ENCODE results near the gene MSH5. TPM values are rescaled to one million over a fixed set of nuclear protein-coding genes. Genes with fewer than 3 reads are reported as not detected.

The MSH5 gene
- total and polyA plus RNA-seq, 9 of the 15 experiments (the other 6 are each of a cell fraction or from before 2014, with no cell fraction given) = 12.5 to 104 (median 46.6) TPM

DNA sequence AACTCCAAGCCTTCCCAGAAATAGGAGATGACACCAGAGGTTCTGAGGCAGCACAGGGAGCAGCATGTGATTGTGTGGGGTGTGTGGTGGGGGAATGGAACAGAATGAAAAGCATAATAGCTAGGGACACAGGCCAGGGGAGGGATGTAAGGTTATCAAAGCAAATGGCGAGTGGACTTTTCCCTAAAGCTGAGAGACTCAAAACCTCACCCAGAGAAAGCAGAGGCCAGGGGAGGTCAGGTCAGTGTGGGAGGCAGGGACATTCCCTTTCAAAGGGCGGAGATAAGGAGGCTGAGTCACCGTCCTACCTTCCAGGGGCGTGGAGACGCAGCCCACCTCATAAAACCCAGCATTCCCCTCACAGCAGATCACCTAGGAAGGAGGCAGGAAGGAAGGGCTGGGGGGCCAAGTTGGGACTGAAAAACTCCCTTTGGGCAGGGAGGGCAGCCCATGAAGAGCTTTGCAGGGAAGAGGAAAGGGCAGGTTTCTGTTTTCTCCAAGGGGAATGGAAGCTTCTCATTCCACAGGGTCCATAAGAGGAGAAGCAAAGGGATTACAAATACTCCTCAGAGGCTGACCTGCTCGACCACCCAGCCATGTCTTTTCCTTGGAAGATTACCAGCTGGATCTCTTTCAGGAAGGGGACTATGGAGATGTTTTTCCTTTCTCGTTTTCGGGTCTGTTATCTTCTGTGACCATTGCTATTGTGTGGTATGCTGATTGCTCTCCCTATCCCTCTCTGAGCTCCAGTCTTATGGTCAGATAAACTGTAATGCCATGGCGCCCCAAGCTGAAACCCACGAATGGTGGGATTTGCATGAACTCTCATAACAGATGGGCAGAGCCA is 49.4 kb upstream of the MSH5 start (continued):
- TF ChIP-seq MYNN (IDR thresholded peaks at IDR 0.05) (peak; percentile 67), MYNN (CRISPR knock-in tag; IDR thresholded peaks at IDR 0.05) (no peak), BCOR (IDR thresholded peaks at IDR 0.05) (peak; percentile 96), CBFA2T2 (conservative IDR thresholded peaks at IDR 0.05) (peak; percentile 92), JUND (IDR thresholded peaks at IDR 0.05; ENCODE audit: borderline replicate concordance, low read depth, low read length) (peak; percentile 100), JUND (tag; IDR thresholded peaks at IDR 0.05; ENCODE audit: borderline replicate concordance, low read depth, low read length) (peak; percentile 99; the same call in 2 of the 3 replicates), SIN3B (IDR thresholded peaks at IDR 0.05; ENCODE audit: low read depth) (no peak), NBN (IDR thresholded peaks at IDR 0.05; ENCODE audit: low read depth) (peak; percentile 73), BRCA1 (IDR thresholded peaks at IDR 0.05) (no peak), BRCA1 (CRISPR knock-in tag; IDR thresholded peaks at IDR 0.05) (0 out of 2 replicates have a peak, but pooled peaks have one; percentile 80), JUNB (CRISPR knock-in tag; conservative IDR thresholded peaks at IDR 0.05) (peak; percentile 89), ZBTB12 (CRISPR knock-in tag; IDR thresholded peaks at IDR 0.05) (peak; percentile 16; the same call in 1 of the 2 replicates), THRB (CRISPR knock-in tag; conservative IDR thresholded peaks at IDR 0.05) (peak; percentile 91), HMGN3 (IDR thresholded peaks at IDR 0.05; ENCODE audit: borderline replicate concordance, extremely low read depth, insufficient read length, low read depth, low read length) (peak; percentile 63), FOXJ3 (CRISPR knock-in tag; IDR thresholded peaks at IDR 0.05) (no peak), NKRF (IDR thresholded peaks at IDR 0.05; ENCODE audit: borderline replicate concordance) (peak; percentile 28), OTX1 (CRISPR knock-in tag; IDR thresholded peaks at IDR 0.05) (peak; percentile 83), SRSF9 (IDR thresholded peaks at IDR 0.05; ENCODE audit: borderline replicate concordance, low read depth, low read length) (no peak), PRPF4 (IDR thresholded peaks at IDR 0.05; ENCODE audit: insufficient read depth, low read depth, low read length, poor library complexity, severe bottlenecking) (no peak), ZNF12 (CRISPR knock-in tag; IDR thresholded peaks at IDR 0.05) (peak; percentile 54; the same call in 1 of the 2 replicates)
- TF ChIP-seq, protein P1, sequence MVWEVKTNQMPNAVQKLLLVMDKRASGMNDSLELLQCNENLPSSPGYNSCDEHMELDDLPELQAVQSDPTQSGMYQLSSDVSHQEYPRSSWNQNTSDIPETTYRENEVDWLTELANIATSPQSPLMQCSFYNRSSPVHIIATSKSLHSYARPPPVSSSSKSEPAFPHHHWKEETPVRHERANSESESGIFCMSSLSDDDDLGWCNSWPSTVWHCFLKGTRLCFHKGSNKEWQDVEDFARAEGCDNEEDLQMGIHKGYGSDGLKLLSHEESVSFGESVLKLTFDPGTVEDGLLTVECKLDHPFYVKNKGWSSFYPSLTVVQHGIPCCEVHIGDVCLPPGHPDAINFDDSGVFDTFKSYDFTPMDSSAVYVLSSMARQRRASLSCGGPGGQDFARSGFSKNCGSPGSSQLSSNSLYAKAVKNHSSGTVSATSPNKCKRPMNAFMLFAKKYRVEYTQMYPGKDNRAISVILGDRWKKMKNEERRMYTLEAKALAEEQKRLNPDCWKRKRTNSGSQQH (CRISPR knock-in tag; IDR thresholded peaks at IDR 0.05) = peak; percentile 83
